ENCODE results near the gene LRP11. TPM values are rescaled to one million over a fixed set of nuclear protein-coding genes. Genes with fewer than 3 reads are reported as not detected.

LRP11 gene
- total and polyA plus RNA-seq, 9 of the 15 experiments (the other 6 are each of a cell fraction or from before 2014, with no cell fraction given) = 0.51 to 3.5 (median 2.4) TPM

- TF ChIP-seq THAP7 (CRISPR knock-in tag; IDR thresholded peaks at IDR 0.05) = no peak
- TF ChIP-seq THAP12 (CRISPR knock-in tag; IDR thresholded peaks at IDR 0.05) = no peak
- no peak for TF ChIP-seq SMARCB1 (IDR thresholded peaks at IDR 0.05; ENCODE audit: insufficient read length, low read depth)
- peak; percentile 52; the same call in 1 of the 2 replicates for TF ChIP-seq LEF1 (IDR thresholded peaks at IDR 0.05)
- no peak for TF ChIP-seq NR1H2 (CRISPR knock-in tag; IDR thresholded peaks at IDR 0.05)
- no peak for TF ChIP-seq HLTF (IDR thresholded peaks at IDR 0.05)
- TF ChIP-seq USF2 (CRISPR knock-in tag; IDR thresholded peaks at IDR 0.05) = no peak
- TF ChIP-seq E2F5 (CRISPR knock-in tag; IDR thresholded peaks at IDR 0.05) = no peak
- peak in 1 of 2 experiments; percentile 31; a peak in 1 of 4 replicates for TF ChIP-seq HDAC1 (IDR thresholded peaks at IDR 0.05)
- TF ChIP-seq NCOR1 (IDR thresholded peaks at IDR 0.05) = peak; percentile 25; the same call in 1 of the 2 replicates
- 0 out of 2 replicates have a peak, but pooled peaks have one; percentile 5 for TF ChIP-seq MTA2 (IDR thresholded peaks at IDR 0.05; ENCODE audit: low read depth)
- peak; percentile 32 for TF ChIP-seq TFAP4 (CRISPR knock-in tag; IDR thresholded peaks at IDR 0.05; ENCODE audit: borderline replicate concordance)
- no peak for TF ChIP-seq ETV6 (IDR thresholded peaks at IDR 0.05; ENCODE audit: borderline replicate concordance in 1 of 2, low read depth in 2 of 2, low read length in 1 of 2)
- TF ChIP-seq ETV6 (CRISPR knock-in tag; IDR thresholded peaks at IDR 0.05; ENCODE audit: borderline replicate concordance) = no peak
- no peak for TF ChIP-seq TARDBP (IDR thresholded peaks at IDR 0.05)
- 0 out of 2 replicates have a peak, but pooled peaks have one; percentile 42 for TF ChIP-seq MTA1 (IDR thresholded peaks at IDR 0.05; ENCODE audit: borderline replicate concordance)
- TF ChIP-seq TBL1XR1 (IDR thresholded peaks at IDR 0.05; ENCODE audit: low read length in 2 of 2) = no peak
- TF ChIP-seq SAFB2 (IDR thresholded peaks at IDR 0.05; ENCODE audit: borderline replicate concordance, low read depth, low read length, severe bottlenecking) = no peak
Measured at GRCh38 chr6:149867876-149868640, 3.9 kb upstream of the LRP11 start (continued).
